Thyroid gland (tissue), 4 donors: ENCODE results near the gene LANCL3. TPM values are rescaled to one million over a fixed set of nuclear protein-coding genes. Genes with fewer than 3 reads are reported as not detected.

ENCODE experiments used
- DNase-seq, 2 donors: peaks; one replicate each; pipeline ENCODE4 v3.0.0-alpha.2; 2019
- H3K27ac ChIP-seq, 3 donors: fragments of 200-600 bp; sonication (generic); 1 replicate in 2 of 3; 2 replicates in 1 of 3; pipeline ENCODE4 v1.5.1; 2016 to 2019; ENCODE audit warnings: mild to moderate bottlenecking in 1 of 3, moderate library complexity in 1 of 3
- H3K27me3 ChIP-seq: fragments of 200-600 bp; sonication (generic); one replicate; pipeline ENCODE4 v1.5.1; 2019
- H3K36me3 ChIP-seq, 2 donors: fragments of 200-600 bp; sonication (generic); one replicate each; pipeline ENCODE4 v1.5.1; 2016 to 2019
- H3K4me1 ChIP-seq, 2 donors: fragments of 200-600 bp; sonication (generic); one replicate each; pipeline ENCODE4 v1.5.1; 2017 to 2019
- H3K4me3 ChIP-seq, 3 donors: fragments of 200-600 bp; sonication (generic); replicated peaks in 1 of 3; 1 replicate in 2 of 3; 2 replicates in 1 of 3; pipeline ENCODE4 v1.5.1; 2016; ENCODE audit warnings: mild to moderate bottlenecking in 1 of 3
- H3K9me3 ChIP-seq: fragments of 200-600 bp; sonication (generic); one replicate; pipeline ENCODE4 v1.5.1; 2017
- CTCF ChIP-seq, 6 experiments: fragments of 200-600 bp in 3 of 6; fragments of 450-650 bp in 3 of 6; sonication (generic) in 3 of 6; IDR thresholded peaks; one replicate each; pipeline ENCODE4 v1.5.1; 2016 to 2019; ENCODE audit warnings: antibody characterized with exemption in 6 of 6, mild to moderate bottlenecking in 2 of 6, inconsistent platforms in 1 of 6, moderate library complexity in 1 of 6
- POLR2A ChIP-seq, 2 donors: fragments of 450-650 bp; IDR thresholded peaks; one replicate each; pipeline ENCODE4 v1.6.1; 2017; ENCODE audit warnings: antibody characterized with exemption in 2 of 2, mild to moderate bottlenecking in 2 of 2, moderate library complexity in 1 of 2
- WGBS, 2 donors: methylation state at CpG; one replicate each; pipeline ENCODE4 v1.1.5; 2017; 5-methylcytosine and 5-hydroxymethylcytosine counted together
- intact Hi-C: fragments of 100-400 bp; cut with DNase I; formaldehyde crosslinking; loops from one replicate; pipeline ENCODE4 v1.15.1; 2023
- total RNA-seq, 4 donors: library from RNA; depleted of rRNA; stranded (reverse); fragments of >200 nt; gene quantifications; one replicate each; pipeline ENCODE4 v1.2.3, GENCODE V29; 2016

Gene LANCL3
- total RNA-seq, 4 donors from 2014 or later = 0.54 to 1.9 (median 0.94) TPM

- Histone ChIP-seq H3K9me3 (no peaks in the 10 kb centered on the region), H3K4me3 (no peak overlapping the region), H3K27me3 (no peaks in the 10 kb centered on the region), H3K36me3 (no peaks in the 10 kb centered on the region), H3K4me1 (no peaks in the 10 kb centered on the region), H3K27ac (no peak overlapping the region)
- intact Hi-C loops = no loop called here
- TF ChIP-seq CTCF (IDR thresholded peaks at IDR 0.05) (no peak), POLR2A (IDR thresholded peaks at IDR 0.05) (no peak)
- WGBS, 2 donors = 84 to 90% methylated on average over 1 of the region's 1 CpG
- DNase-seq = no peak
Measured at GRCh38 chrX:37717708-37718107, 146.2 kb downstream of the LANCL3 start.

- 95 to 96% methylated on average over 1 of the region's 1 CpG for WGBS, 2 donors
- intact Hi-C loops = no loop called here
- no peak overlapping the region for H3K4me3 ChIP-seq
- H3K4me1 ChIP-seq = no peaks in the 10 kb centered on the region
- H3K27ac ChIP-seq = no peak overlapping the region
- H3K27me3 ChIP-seq = no peaks in the 10 kb centered on the region
- TF ChIP-seq POLR2A (IDR thresholded peaks at IDR 0.05) (no peak), CTCF (IDR thresholded peaks at IDR 0.05) (no peak)
- H3K9me3 ChIP-seq = no peaks in the 10 kb centered on the region
- no peaks in the 10 kb centered on the region for H3K36me3 ChIP-seq
- DNase-seq = no peak
Measured at GRCh38 chrX:37722595-37722994, 151.1 kb downstream of the LANCL3 start.

GRCh38 chrX:37726346-37726745 is 154.9 kb downstream of the LANCL3 start:
- Histone ChIP-seq H3K4me1 (no peaks in the 10 kb centered on the region), H3K36me3 (no peaks in the 10 kb centered on the region), H3K27me3 (no peaks in the 10 kb centered on the region), H3K4me3 (no peak overlapping the region), H3K9me3 (no peaks in the 10 kb centered on the region), H3K27ac (no peak overlapping the region)
- WGBS, 2 donors = 97 to 98% methylated on average over 3 of the region's 3 CpGs
- intact Hi-C loops = no loop called here
- DNase-seq = no peak
- TF ChIP-seq POLR2A (IDR thresholded peaks at IDR 0.05) = no peak
- TF ChIP-seq CTCF (IDR thresholded peaks at IDR 0.05) = no peak

Other genes starting within 250 kb of the LANCL3 start
- gene PRRG1, start 222.3 kb upstream of the LANCL3 start, total RNA-seq = 10 to 100 TPM; 23.7 to 28.5 (median 24.0) TPM
- gene XK, start 114.1 kb downstream of the LANCL3 start, total RNA-seq = 1 to 10 TPM in 3 of 4 donors, under 1 TPM in 1; 0.40 to 3.5 (median 2.4) TPM
- gene CYBB, start 208.4 kb downstream of the LANCL3 start, total RNA-seq = 10 to 100 TPM in 2 of 4 donors, 1 to 10 TPM in 2; 6.9 to 18.9 (median 10.9) TPM